CD4-positive, alpha-beta memory T cell (primary cell): ENCODE data around the gene TBC1D16. TPM values are rescaled to one million over a fixed set of nuclear protein-coding genes. Genes with fewer than 3 reads are reported as not detected.
A peak's percentile ranks its signal among the peaks of the same experiment; 100 is the strongest.

Experiments
- CTCF ChIA-PET: fragments of 350-600 bp; sonication (Branson Sonifier 250); formaldehyde crosslinking; loops from one replicate; lab custom pipeline; 2021; ENCODE audit warnings: inconsistent platforms; ENCODE audit not compliant: partially characterized antibody; lab: Charles Lee
- POLR2A ChIA-PET: fragments of 350-600 bp; sonication (Branson Sonifier 250); formaldehyde crosslinking; loops from one replicate; lab custom pipeline; 2021; ENCODE audit not compliant: partially characterized antibody; lab: Charles Lee
- DNase-seq, 5 donors: peaks; one replicate each; pipeline versions ENCODE4 v3.0.0 to v3.0.0-alpha.2; 2020 to 2022; ENCODE audit warnings: mixed read lengths in 1 of 5
- H3K27ac ChIP-seq: one replicate; pipeline ENCODE4 v1.7.0; 2013; ENCODE audit warnings: low read depth, low read length
- H3K27me3 ChIP-seq: 2 replicates; pipeline ENCODE4 v1.7.0; 2013; ENCODE audit warnings: mild to moderate bottlenecking, low read length, moderate library complexity; ENCODE audit not compliant: insufficient read depth
- H3K36me3 ChIP-seq: 2 replicates; pipeline ENCODE4 v1.7.0; 2013; ENCODE audit warnings: mild to moderate bottlenecking, low read length, moderate library complexity; ENCODE audit not compliant: insufficient read depth
- H3K4me1 ChIP-seq: 2 replicates; pipeline ENCODE4 v1.7.0; 2013; ENCODE audit warnings: mild to moderate bottlenecking, low read length, moderate library complexity; ENCODE audit not compliant: insufficient read depth
- H3K4me3 ChIP-seq, 2 donors: one replicate each; pipeline ENCODE4 v1.7.0; 2013; ENCODE audit warnings: low read length in 2 of 2, mild to moderate bottlenecking in 1 of 2
- H3K9me3 ChIP-seq, 2 donors: one replicate each; pipeline ENCODE4 v1.7.0; 2013; ENCODE audit warnings: low read length in 2 of 2, control low read depth in 1 of 2; ENCODE audit not compliant: control insufficient read depth in 1 of 2
- H3K27ac Mint-ChIP-seq, 7 donors: one replicate each; pipeline ENCODE4 v1.8.0; 2020 to 2021; ENCODE audit warnings: mixed read lengths in 7 of 7, mild to moderate bottlenecking in 6 of 7, inconsistent platforms in 3 of 7, moderate library complexity in 3 of 7
- H3K27me3 Mint-ChIP-seq, 2 donors: one replicate each; pipeline ENCODE4 v1.8.0; 2020 to 2021; ENCODE audit warnings: mixed read lengths in 2 of 2
- H3K36me3 Mint-ChIP-seq, 2 donors: one replicate each; pipeline ENCODE4 v1.8.0; 2020 to 2021; ENCODE audit warnings: mixed read lengths in 2 of 2, inconsistent platforms in 1 of 2, mild to moderate bottlenecking in 1 of 2
- H3K4me1 Mint-ChIP-seq, 4 donors: one replicate each; pipeline ENCODE4 v1.8.0; 2020 to 2021; ENCODE audit warnings: mixed read lengths in 4 of 4, mild to moderate bottlenecking in 1 of 4
- H3K4me3 Mint-ChIP-seq, 8 donors: one replicate each; pipeline ENCODE4 v1.8.0; 2020 to 2021; ENCODE audit warnings: mixed read lengths in 8 of 8, mild to moderate bottlenecking in 7 of 8, moderate library complexity in 6 of 8, inconsistent platforms in 3 of 8
- H3K9me3 Mint-ChIP-seq, 8 donors: one replicate each; pipeline ENCODE4 v1.8.0; 2020 to 2021; ENCODE audit warnings: mixed read lengths in 8 of 8, mild to moderate bottlenecking in 5 of 8, inconsistent platforms in 3 of 8, moderate library complexity in 1 of 8
- intact Hi-C: fragments of 100-400 bp; cut with micrococcal nuclease; formaldehyde crosslinking; loops from one replicate; pipeline ENCODE4 v1.15.1; 2023
- polyA plus RNA-seq, 2 donors: library from polyadenylated mRNA; unstranded; fragments of 300-500 nt; fragmentation: Illumina TruSeq; gene quantifications; one replicate each; pipeline ENCODE4 v1.2.3, GENCODE V29; 2021
- total RNA-seq, 2 experiments: library from RNA; stranded (reverse); gene quantifications; one replicate each; pipeline ENCODE4 v1.2.3, GENCODE V29; 2021

Gene TBC1D16
- total and polyA plus RNA-seq, 4 experiments from 2014 or later: 1.2 to 1.8 (median 1.3) TPM; not detected in 1

GRCh38 chr17:79891113-79891730 is 144.4 kb downstream of the TBC1D16 start:
- DNase-seq: no peak
- Mint-ChIP-seq H3K36me3 (peaks cover 0 to 4% of the 10 kb centered on the region in 2 donors), H3K4me3 (no peak overlapping the region), H3K4me1 (peaks cover 0 to 4% (median 0%) of the 10 kb centered on the region in 4 donors), H3K9me3 (peaks cover 0 to 2% (median 0%) of the 10 kb centered on the region in 8 donors), H3K27ac (no peak overlapping the region), H3K27me3 (peaks cover 36 to 39% of the 10 kb centered on the region in 2 donors)
- H3K4me3 ChIP-seq: no peak overlapping the region
- POLR2A ChIA-PET: no interaction called here
- CTCF ChIA-PET: no interaction called here
- intact Hi-C loops: no loop called here
- peaks cover 6% of the 10 kb centered on the region for H3K27me3 ChIP-seq
- no peaks in the 10 kb centered on the region for H3K4me1 ChIP-seq
- no peak overlapping the region for H3K27ac ChIP-seq
- no peaks in the 10 kb centered on the region for H3K36me3 ChIP-seq
- no peaks in the 10 kb centered on the region for H3K9me3 ChIP-seq

GRCh38 chr17:79890706-79891105 is 145.0 kb downstream of the TBC1D16 start:
- Histone ChIP-seq H3K9me3 (no peaks in the 10 kb centered on the region), H3K36me3 (no peaks in the 10 kb centered on the region), H3K27me3 (peaks cover 6% of the 10 kb centered on the region), H3K27ac (no peak overlapping the region), H3K4me1 (no peaks in the 10 kb centered on the region), H3K4me3 (no peak overlapping the region)
- Mint-ChIP-seq H3K9me3 (peaks cover 0 to 2% (median 0%) of the 10 kb centered on the region in 8 donors), H3K27me3 (peaks cover 36 to 41% of the 10 kb centered on the region in 2 donors), H3K4me3 (no peak overlapping the region), H3K4me1 (peaks cover 0 to 4% (median 0%) of the 10 kb centered on the region in 4 donors), H3K27ac (no peak overlapping the region), H3K36me3 (peaks cover 0 to 4% of the 10 kb centered on the region in 2 donors)
- ChIA-PET CTCF (no interaction called here), POLR2A (no interaction called here)
- intact Hi-C loops: no loop called here
- DNase-seq: no peak

GRCh38 chr17:79888811-79889634 is 146.6 kb downstream of the TBC1D16 start:
- Mint-ChIP-seq H3K9me3 (peaks cover 0 to 2% (median 0%) of the 10 kb centered on the region in 8 donors), H3K27me3 (peaks cover 38 to 45% of the 10 kb centered on the region in 2 donors), H3K4me3 (no peak overlapping the region), H3K4me1 (peaks cover 0 to 4% (median 0%) of the 10 kb centered on the region in 4 donors), H3K27ac (no peak overlapping the region), H3K36me3 (peaks cover 0 to 4% of the 10 kb centered on the region in 2 donors)
- no peaks in the 10 kb centered on the region for H3K4me1 ChIP-seq
- no peak for DNase-seq
- no peak overlapping the region for H3K4me3 ChIP-seq
- CTCF ChIA-PET: no interaction called here
- H3K27ac ChIP-seq: no peak overlapping the region
- intact Hi-C loops: no loop called here
- H3K9me3 ChIP-seq: no peaks in the 10 kb centered on the region
- no peaks in the 10 kb centered on the region for H3K36me3 ChIP-seq
- H3K27me3 ChIP-seq: peaks cover 6% of the 10 kb centered on the region
- POLR2A ChIA-PET: no interaction called here

GRCh38 chr17:79888009-79888540 is 147.6 kb downstream of the TBC1D16 start:
- H3K4me1 ChIP-seq: no peaks in the 10 kb centered on the region
- H3K36me3 ChIP-seq: no peaks in the 10 kb centered on the region
- ChIA-PET POLR2A (no interaction called here), CTCF (interaction anchor here (0.6 kb wide), 1 partner anchor 47 kb away, joined by 4 read pairs; no protein-coding TSS in a partner anchor)
- Mint-ChIP-seq H3K4me1 (peaks cover 0 to 4% (median 0%) of the 10 kb centered on the region in 4 donors), H3K27ac (no peak overlapping the region), H3K4me3 (no peak overlapping the region), H3K36me3 (peaks cover 0 to 4% of the 10 kb centered on the region in 2 donors), H3K9me3 (peaks cover 0 to 2% (median 0%) of the 10 kb centered on the region in 8 donors), H3K27me3 (peaks cover 45 to 54% of the 10 kb centered on the region in 2 donors)
- H3K27me3 ChIP-seq: peaks cover 6% of the 10 kb centered on the region
- no peaks in the 10 kb centered on the region for H3K9me3 ChIP-seq
- H3K27ac ChIP-seq: no peak overlapping the region
- no peak overlapping the region for H3K4me3 ChIP-seq
- intact Hi-C loops: no loop called here
- no peak for DNase-seq

GRCh38 chr17:79887451-79887991 is 148.2 kb downstream of the TBC1D16 start:
- peaks cover 6% of the 10 kb centered on the region for H3K27me3 ChIP-seq

GRCh38 chr17:79883202-79883601 is 152.5 kb downstream of the TBC1D16 start:
- Mint-ChIP-seq H3K9me3 (no peaks in the 10 kb centered on the region), H3K27me3 (peaks cover 28 to 43% of the 10 kb centered on the region in 2 donors), H3K27ac (no peak overlapping the region), H3K36me3 (peaks cover 0 to 4% of the 10 kb centered on the region in 2 donors), H3K4me1 (no peaks in the 10 kb centered on the region), H3K4me3 (no peak overlapping the region)
- H3K36me3 ChIP-seq: no peaks in the 10 kb centered on the region
- no peaks in the 10 kb centered on the region for H3K9me3 ChIP-seq
- ChIA-PET POLR2A (no interaction called here), CTCF (no interaction called here)
- H3K4me1 ChIP-seq: no peaks in the 10 kb centered on the region
- H3K4me3 ChIP-seq: no peak overlapping the region
- H3K27ac ChIP-seq: no peak overlapping the region
- DNase-seq: no peak
- no peaks in the 10 kb centered on the region for H3K27me3 ChIP-seq
- intact Hi-C loops: no loop called here

More at GRCh38 chr17:79887451-79887991, 148.2 kb downstream of the TBC1D16 start:
- no peak overlapping the region for H3K4me3 ChIP-seq
- POLR2A ChIA-PET: no interaction called here
- no peak overlapping the region for H3K27ac ChIP-seq
- peak overlapping the region in 1 of 7 donors; percentile 43 for H3K27ac Mint-ChIP-seq
- no peak for DNase-seq
- no peaks in the 10 kb centered on the region for H3K4me1 ChIP-seq
- H3K36me3 ChIP-seq: no peaks in the 10 kb centered on the region
- H3K4me1 Mint-ChIP-seq: peaks cover 0 to 3% (median 0%) of the 10 kb centered on the region in 4 donors
- intact Hi-C loops: no loop called here
- peaks cover 44 to 55% of the 10 kb centered on the region in 2 donors for H3K27me3 Mint-ChIP-seq
- no peak overlapping the region for H3K4me3 Mint-ChIP-seq
- CTCF ChIA-PET: interaction anchor here (0.6 kb wide), 1 partner anchor 47 kb away, joined by 4 read pairs; no protein-coding TSS in a partner anchor
- H3K36me3 Mint-ChIP-seq: peaks cover 0 to 4% of the 10 kb centered on the region in 2 donors
- H3K9me3 Mint-ChIP-seq: no peaks in the 10 kb centered on the region
- H3K9me3 ChIP-seq: no peaks in the 10 kb centered on the region
